ENCODE data around the gene RGS3.

The RGS3 gene

DNA sequence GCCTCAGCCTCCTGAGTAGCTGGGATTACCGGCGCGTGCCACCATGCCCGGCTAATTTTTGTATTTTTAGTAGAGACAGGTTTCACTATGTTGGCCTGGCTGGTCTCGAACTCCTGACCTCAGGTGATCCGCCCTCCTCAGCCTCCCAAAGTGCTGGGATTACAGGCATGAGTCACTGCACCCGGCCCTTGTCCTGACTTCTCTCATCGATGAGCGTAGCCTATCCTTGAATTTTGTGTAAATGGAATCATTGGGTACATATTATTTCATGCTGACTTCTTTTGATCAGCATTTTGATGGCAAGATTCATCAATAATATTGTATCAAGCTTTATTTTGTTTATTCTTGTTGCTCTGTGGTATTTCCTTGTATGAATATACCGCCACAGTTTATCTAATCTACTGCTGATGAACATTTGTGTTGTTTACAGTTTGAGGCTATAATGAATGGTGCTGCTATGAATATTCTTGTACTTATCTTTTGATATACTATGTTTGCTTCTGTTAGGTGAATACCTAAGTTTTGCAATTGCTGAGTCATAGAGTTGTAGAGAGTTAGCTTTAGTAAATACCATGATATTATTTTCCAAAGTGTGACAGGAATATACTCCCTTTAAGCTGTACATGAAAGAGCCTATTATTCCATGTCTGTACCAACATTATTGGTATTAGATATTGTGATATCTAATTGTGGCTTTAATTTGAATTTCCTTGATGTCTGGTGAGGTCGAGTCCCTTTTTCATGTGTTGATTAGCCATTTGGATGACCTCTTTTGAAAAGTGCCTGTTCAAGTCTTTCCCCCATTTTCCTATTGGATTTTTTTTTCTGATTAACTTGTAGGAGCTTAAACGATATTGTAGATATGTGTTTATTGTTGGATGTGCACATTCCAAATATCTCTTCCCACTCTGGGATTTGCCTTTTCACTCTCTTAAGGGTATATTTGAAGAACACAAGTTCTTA, 107.5 kb downstream of the RGS3 start:
- no peak for DNase-seq (ENCODE audit: low read depth in 2 of 2)

DNA sequence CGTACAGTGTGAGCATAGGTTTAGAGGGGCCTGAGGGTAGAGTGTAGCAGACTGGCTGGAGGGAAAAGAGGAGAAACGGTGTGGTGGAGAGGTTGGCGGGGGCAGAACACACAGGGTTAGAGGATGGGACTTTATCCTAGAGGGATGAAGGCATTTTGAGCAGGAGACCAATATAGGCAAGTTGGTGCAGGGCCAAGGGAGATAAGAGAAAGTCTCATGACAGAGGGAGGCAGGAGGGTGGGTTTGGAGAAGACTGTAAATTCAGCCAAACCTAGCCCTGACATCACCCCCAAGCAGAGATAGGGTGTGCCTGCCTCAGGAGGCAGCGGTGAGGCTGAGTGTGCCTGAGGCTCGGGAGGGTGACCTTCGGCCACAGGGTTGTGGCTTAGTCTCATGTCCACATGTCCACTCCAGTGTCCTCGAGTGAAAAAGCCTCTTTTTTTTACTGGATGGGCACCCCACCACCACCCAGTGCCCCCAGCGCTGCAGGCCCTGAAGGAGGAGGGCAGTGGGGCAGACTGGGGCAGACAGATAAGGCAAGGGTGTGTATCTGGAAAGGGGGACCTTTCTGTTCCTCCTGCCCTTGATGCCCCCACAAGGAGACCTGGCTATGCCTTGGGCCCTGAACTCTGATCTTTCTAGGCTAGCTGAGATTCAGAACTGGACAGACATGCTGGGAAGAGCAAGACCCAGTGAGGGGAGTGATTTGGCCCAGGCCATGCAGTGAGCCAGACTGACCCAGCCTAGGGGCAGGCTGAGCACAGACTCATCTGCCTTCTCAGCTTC, 108.7 kb downstream of the RGS3 start:
- no peak for DNase-seq (ENCODE audit: low read depth in 2 of 2)

- no peak for DNase-seq (ENCODE audit: low read depth in 2 of 2)
Observed at GRCh38 chr9:113573046-113573958, 109.8 kb downstream of the RGS3 start.

DNA sequence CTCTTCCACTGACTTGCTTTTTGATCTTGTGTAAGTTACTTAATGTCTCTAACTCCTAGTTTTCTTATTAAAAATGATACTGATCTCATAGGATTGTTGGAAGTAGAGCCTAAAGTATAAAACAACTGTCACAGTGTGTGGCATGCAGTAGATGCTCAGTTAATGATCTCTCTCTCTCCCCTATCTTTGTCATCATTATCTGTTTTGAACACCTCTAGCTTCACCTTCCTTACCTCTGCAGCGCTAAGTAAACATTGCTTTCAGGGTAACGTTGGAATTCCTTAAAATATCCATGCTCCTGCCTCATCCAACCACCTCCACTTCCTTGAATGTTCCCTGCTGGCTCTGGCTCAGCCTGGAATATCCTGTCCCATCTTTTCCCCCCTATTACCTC, 110.4 kb downstream of the RGS3 start:
- DNase-seq (ENCODE audit: low read depth in 2 of 2), result no peak

DNA sequence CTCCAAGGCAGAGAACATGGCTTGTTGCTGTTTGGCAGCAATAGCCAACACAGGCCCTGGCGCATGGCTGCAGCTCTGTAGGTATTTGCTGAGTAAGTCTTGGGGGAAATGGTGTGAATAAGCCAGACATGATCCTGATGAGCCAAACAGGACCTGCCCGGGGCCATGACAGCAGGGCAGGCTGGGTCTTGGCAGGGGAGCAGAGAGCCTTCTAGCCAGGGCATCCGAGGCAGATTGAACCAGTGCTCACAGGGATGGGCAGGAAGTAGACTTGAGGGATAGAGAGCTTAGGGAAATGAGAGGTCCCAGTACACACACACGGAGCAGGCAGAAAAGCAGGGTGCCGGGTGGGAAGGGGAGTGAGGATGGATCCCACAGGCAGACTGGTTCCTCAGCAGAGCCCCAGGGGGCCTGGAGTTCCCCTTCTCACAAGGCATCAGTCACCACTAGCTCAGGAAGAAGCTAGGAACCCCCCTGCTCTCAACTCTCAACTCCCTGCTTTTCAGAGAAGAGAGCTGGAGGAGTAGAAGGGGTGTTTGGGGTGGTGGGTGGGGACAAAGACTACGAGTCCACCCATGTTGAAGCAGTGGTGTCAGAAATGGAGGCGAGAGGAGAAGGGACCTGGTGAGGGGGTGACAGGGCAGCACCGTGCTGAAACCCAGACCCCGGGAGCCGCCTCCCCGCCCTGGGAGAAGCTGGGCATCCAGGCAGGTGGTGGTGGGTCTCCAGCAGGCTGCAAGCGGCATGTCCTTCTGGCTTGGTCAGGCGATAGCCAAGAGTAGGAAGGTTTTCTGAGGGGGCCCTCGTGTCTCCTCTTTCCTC, 111.1 kb downstream of the RGS3 start:
- no peak for DNase-seq (ENCODE audit: low read depth in 2 of 2)

DNA sequence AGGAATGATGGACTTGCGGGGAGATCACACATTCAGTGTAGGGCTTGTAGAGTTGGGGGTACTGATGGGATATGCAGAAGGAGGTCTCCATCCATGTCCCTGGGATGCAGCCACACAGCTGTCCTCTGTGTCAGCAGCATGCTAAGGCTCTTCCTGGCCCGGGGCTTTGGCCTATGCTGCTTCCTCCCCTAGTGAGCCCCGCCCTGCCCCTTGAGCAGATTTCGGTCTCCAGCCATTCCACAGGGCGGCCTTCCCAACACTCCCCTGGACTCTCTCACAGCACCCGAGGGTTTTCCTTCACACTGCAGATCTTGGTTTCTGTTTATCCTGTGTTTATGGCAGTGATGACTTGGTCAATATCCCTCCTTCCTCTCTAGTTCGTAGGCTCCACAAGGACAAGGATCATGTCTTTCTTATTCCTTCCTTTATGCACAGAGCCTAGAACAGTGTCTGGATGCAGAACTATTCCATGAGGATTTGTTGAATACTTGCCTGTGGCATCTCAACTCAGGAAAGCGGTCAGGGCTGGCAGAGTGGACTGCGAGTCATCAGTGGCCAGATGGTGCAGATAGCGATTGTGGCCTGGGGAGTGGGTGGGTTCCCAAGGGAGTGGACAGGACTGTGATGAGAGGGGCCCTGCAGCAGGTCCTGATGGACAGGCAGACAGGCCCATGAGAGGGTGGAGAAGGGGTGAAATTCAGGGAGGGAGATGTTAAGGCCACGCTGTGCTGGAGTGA, 114.2 kb downstream of the RGS3 start:
- no peak for DNase-seq (ENCODE audit: low read depth in 2 of 2)

GRCh38 chr9:113578279-113578865, 114.8 kb downstream of the RGS3 start:
- no peak for DNase-seq (ENCODE audit: low read depth in 2 of 2)

- DNase-seq (ENCODE audit: low read depth in 2 of 2), result peak; percentile 64 to 80
Observed at GRCh38 chr9:113578882-113579282, 115.4 kb downstream of the RGS3 start.

DNA sequence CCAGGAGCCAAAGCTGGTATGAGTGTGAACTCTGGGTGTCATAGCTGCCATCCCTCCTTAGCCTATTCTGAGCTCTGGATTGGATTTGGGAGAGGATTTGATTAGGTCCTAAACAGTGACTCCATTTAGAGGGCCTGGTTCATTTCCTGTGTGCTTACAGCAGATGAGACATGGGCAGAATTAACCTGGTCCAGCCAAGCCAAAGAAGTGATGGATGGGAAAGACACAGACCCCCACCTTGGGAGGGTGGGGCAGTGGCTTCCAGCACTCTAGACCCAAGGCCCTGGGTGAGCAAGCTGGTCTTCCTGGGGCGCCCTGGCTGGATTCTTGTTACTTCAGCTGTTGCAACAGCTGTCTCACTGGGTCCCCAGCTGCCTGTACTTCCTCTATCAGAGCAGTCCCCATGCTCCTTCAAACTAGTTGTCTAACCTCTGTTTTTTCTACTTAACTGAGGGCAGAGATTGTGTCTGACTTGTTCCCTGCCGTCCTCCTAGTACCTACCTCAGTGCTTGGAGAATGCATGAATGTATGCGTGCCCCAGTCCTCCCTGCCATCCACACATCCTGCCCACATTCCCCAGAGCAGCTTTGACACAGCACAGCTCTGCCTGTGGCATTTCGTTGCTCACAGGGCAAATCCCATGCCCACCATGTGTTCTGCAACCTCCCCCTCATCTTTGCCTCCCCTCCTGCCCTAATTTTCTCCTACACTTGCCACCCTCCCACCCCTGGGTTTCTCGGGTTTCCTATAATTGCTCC, 115.9 kb downstream of the RGS3 start:
- DNase-seq (ENCODE audit: low read depth in 2 of 2), result no peak

GRCh38 chr9:113580041-113580953, 116.8 kb downstream of the RGS3 start:
- peak; percentile 47 to 55 for DNase-seq (ENCODE audit: low read depth in 2 of 2)

DNA sequence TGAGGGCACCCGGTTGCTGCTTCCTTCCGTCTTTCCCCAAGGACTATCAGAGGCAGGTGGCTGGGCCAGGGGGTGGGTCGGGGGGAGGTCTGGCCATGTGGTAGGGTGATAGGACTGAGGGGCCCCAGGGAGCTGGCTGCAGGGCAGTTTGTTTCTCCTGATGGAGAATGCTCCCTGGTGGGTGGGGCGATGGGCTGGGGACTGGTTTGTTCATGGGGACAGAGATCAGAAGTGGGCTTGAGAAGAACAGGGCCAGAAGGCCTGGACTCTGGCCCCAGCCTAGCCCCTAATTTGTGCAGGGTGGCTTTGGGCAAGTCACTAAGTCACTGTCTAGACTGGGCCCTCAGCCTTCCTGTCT, 117.4 kb downstream of the RGS3 start:
- DNase-seq (ENCODE audit: low read depth in 2 of 2), result no peak

DNA sequence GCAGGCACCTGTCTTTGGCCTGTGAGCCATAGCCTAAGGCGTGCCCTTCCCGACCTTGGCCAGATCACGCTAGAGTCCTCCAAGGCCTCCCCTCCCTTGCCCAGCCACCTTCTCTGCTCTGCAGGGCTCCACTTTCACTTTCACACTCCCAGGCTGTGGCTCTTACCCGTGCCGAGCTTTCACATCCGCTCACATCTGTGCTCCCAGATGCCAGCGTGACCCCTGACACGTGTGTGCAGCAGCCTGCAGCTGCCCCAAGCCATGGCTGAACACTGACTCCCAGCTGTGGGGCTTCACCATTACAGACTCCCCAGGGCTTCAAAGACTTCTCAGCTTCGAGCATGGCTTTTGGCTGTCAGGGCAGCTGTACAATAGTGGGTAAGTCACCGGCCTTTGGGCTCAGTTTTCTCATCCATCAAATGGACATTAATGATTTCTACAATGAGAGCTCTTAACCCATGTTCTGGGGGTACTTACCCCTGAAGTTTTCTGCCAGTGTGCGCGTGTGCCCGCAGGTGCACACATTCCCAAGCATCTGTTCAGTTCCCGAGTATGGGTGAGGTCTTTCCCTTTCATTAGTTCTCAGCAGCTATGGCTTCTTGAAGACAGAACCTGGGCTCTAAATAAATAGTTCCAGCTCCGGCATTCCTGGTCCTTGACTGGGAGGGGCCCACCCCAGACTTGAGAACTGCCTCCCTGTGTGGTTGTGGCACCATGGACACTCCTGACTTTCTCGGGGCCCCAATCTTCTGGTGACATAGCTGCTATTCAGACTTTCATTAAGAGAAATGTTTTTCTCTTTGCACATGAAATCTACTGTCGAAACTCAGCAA, 118.6 kb downstream of the RGS3 start:
- peak; percentile 43 to 65 for DNase-seq (ENCODE audit: low read depth in 2 of 2)

DNA sequence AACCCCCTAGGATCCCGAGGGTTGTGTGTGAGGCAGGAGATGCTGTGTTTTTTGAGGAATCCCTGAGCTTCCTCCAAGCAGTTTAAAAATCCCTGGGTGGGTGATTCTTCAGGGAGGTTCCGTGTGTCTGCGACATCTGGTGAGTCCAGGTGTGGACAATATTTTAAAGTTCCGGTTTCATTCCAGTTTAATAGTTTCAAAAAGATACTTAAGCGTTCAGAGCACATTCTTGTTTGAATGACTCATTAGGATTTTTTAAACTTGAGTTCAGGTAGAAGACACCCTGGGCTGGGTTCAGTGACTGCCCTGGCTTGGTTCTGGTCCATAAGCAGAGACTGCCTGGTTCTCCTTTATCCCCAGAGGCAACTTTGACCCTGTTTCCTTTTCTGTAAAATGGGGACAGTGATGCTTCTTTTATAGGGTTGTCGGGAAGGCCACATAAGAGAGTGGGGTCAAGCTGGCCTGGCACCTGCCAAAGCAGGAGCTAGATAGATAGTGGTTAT, 119.2 kb downstream of the RGS3 start:
- no peak for DNase-seq (ENCODE audit: low read depth in 2 of 2)

- no peak for DNase-seq (ENCODE audit: low read depth in 2 of 2)
Observed at GRCh38 chr9:113583511-113584427, 120.2 kb downstream of the RGS3 start.

DNA sequence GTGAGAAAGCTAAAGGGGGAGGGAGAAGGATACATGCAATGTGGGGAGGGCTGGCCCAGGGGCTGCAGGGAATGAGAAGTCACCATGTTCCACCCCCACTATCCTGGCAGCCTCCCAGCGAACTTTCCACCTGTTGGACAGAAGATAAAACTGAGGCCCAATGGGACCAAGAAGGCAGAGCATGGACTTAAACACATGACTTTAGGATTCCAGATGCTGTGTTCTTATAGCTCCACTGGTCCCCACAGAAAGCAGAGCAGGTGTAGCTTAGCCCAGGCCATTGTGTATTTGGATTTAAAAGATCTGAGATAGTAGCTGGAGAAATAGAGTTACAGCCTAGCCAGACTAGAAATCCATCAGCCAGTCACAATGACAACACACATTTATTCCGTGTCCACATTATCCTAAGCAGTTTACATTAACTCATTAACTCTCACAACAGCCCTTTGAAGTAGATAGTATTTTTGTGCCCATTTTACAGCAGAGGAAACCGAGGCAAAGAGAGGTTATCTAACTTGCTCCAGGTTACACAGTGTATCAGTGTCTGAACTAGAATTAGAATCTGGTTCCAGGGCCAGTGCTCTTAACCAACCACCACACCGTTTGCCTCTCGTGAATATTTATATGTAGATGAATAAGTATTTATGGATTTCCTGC, 121.0 kb downstream of the RGS3 start:
- DNase-seq (ENCODE audit: low read depth in 2 of 2), result no peak

Measured in activated CD8-positive, alpha-beta memory T cell treated with anti-CD3 and anti-CD28 coated beads for 4 hours (primary cell).